ENCODE results near the gene PTPRA. TPM values are rescaled to one million over a fixed set of nuclear protein-coding genes. Genes with fewer than 3 reads are reported as not detected.
A peak's percentile ranks its signal among the peaks of the same experiment; 100 is the strongest.

PTPRA gene
- total RNA-seq, 2 donors from 2014 or later: 52.4 to 58.7 TPM

DNA sequence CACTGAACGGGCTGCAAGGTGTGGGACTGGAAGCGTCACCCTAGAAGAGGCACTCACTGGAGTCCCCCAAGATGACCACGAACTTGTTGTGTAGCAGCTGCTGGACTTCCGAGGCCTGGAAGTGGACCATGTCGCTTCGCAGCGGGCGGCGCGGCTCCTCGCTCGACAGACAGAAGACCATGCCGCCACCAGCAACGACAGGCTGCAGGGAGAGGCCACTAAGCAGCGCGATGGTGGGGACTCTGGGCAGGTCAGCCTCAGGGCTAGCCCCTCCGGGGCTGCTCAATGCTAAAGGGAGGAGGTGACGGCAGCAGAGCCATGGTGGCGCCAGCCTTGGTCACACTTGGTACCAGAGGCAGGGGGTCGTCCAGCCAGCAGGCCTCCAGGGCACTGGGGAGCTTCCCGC lies 33.5 kb upstream of the PTPRA start:
- H3K4me1 ChIP-seq (ENCODE audit: control insufficient read depth, insufficient read depth, low read length): no peaks in the 10 kb centered on the region
- no peaks in the 10 kb centered on the region for H3K9me3 Mint-ChIP-seq
- H3K36me3 ChIP-seq (ENCODE audit: control insufficient read depth, insufficient read depth, low read length): peaks cover 5% of the 10 kb centered on the region
- peaks cover 37% of the 10 kb centered on the region for H3K36me3 Mint-ChIP-seq (ENCODE audit: low read depth)
- peak overlapping the region; percentile 89 for H3K4me3 ChIP-seq (ENCODE audit: low read length)
- no peak overlapping the region for H3K27ac Mint-ChIP-seq
- no peak for DNase-seq
- H3K4me1 Mint-ChIP-seq: no peaks in the 10 kb centered on the region
- H3K9ac ChIP-seq (ENCODE audit: extremely low read depth, low read length, poor library complexity, severe bottlenecking): no peak overlapping the region
- WGBS, 2 experiments (ENCODE audit: insufficient coverage in 1 of 2, insufficient read length in 1 of 2): 94% methylated on average over 15 to 21 of the region's 21 CpGs
- H3K4me3 Mint-ChIP-seq: peak overlapping the region; percentile 76
- no peak overlapping the region for H3K27ac ChIP-seq (ENCODE audit: low read depth, low read length)
- peaks cover 12% of the 10 kb centered on the region for H3K27me3 Mint-ChIP-seq (ENCODE audit: insufficient read depth)
- no peaks in the 10 kb centered on the region for H3K9me3 ChIP-seq (ENCODE audit: control insufficient read depth, low read length)
- TF ChIP-seq CTCF (conservative IDR thresholded peaks at IDR 0.05): no peak
- H3K27me3 ChIP-seq (ENCODE audit: control insufficient read depth, insufficient read depth, low read length, poor library complexity, severe bottlenecking): no peaks in the 10 kb centered on the region

DNA sequence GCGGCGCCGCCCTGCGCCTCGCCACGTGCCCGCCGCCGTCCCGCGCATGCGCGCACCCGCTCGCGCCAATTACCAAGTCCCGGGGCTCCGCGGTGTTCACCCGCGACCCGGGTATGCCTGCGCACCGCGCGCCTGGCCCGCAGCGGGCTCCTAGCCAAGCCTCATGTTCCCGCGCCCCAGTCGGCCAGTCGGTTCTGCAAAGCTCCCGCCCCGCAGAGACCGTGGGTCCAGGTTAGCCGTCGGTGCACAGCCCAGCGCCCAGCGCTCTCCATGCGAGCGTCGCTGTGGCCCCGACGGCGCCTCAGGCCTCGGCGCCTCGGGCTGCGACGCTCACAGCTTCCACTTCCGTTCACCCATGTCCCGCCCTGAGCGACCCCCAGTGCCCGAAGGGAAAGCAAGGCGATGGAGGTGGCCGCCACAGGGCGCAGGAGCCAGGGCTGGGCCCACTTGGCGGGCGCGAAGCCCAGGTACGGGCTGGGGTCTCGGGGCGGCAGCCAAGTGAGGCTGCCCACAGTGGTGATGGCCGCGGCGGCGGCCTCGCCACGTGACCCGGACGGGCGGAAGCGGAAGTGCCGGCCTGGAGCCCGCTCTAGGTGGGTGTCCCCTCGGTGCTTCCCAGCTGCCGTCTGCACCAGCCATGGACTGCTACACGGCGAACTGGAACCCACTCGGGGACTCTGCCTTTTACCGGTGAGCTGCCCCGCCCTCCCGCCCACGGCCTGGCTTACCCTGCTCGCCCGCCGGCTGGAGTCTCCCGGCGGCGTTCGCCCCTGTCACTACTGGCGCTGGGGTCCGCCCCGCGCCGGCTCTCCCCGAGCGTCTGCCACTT lies 32.9 kb upstream of the PTPRA start, which contains the start of the genes PCED1A and VPS16:
TSS of gene PCED1A (minus strand) at position 518 of the 829 bp plus-strand sequence. CDS start 743 bp downstream, outside the sequence.
TSS of gene VPS16 (plus strand) at position 608 of the 829 bp plus-strand sequence. CDS start at position 638, 30 bp downstream.
- Mint-ChIP-seq H3K27me3 (ENCODE audit: insufficient read depth) (peaks cover 12% of the 10 kb centered on the region), H3K27ac (peak within 1 kb of the TSS; percentile 46), H3K9me3 (no peaks in the 10 kb centered on the region), H3K36me3 (ENCODE audit: low read depth) (peaks cover 31% of the 10 kb centered on the region), H3K4me3 (peak within 1 kb of the TSS; percentile 76), H3K4me1 (no peaks in the 10 kb centered on the region)
- 0 to 22% methylated on average over 13 to 98 of the region's 98 CpGs for WGBS, 2 experiments (ENCODE audit: insufficient coverage in 1 of 2, insufficient read length in 1 of 2)
- peak; percentile 95 for DNase-seq
- Histone ChIP-seq H3K27me3 (ENCODE audit: control insufficient read depth, insufficient read depth, low read length, poor library complexity, severe bottlenecking) (no peaks in the 10 kb centered on the region), H3K27ac (ENCODE audit: low read depth, low read length) (no peak within 1 kb of the TSS), H3K9me3 (ENCODE audit: control insufficient read depth, low read length) (no peaks in the 10 kb centered on the region), H3K36me3 (ENCODE audit: control insufficient read depth, insufficient read depth, low read length) (peaks cover 3% of the 10 kb centered on the region), H3K4me3 (ENCODE audit: low read length) (peak within 1 kb of the TSS; percentile 89), H3K9ac (ENCODE audit: extremely low read depth, low read length, poor library complexity, severe bottlenecking) (peak within 1 kb of the TSS; percentile 67), H3K4me1 (ENCODE audit: control insufficient read depth, insufficient read depth, low read length) (no peaks in the 10 kb centered on the region)
- no peak for TF ChIP-seq CTCF (conservative IDR thresholded peaks at IDR 0.05)

DNA sequence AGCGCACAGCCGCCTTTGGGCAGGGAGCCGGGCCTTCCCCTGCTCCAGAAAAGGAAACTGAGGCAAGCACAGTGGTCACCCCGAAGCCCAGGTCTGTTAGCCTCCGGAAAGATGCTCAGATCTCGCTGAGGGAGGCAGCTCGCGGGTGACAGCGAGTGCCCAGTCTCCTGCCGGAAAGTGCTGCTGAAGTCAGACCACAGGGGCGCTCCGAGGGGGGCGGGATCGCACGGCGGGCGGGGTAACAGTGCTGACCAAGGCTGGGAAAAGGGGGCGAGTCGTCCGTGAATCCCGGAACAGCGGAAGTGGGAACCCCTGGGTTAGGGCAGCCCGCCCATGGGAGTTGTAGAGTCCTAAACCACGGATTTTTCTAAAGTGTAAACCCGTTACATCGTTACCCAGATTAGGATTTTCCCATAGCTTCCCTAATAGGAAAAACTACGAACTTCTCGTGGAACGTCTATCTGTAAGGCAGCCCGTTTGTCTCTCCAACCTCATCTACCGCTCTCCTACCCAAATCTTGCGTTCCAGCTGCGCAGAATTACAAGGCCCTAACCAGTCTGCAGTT lies 32.2 kb upstream of the PTPRA start:
- no peaks in the 10 kb centered on the region for H3K4me1 ChIP-seq (ENCODE audit: control insufficient read depth, insufficient read depth, low read length)
- H3K4me1 Mint-ChIP-seq: no peaks in the 10 kb centered on the region
- H3K36me3 Mint-ChIP-seq (ENCODE audit: low read depth): peaks cover 29% of the 10 kb centered on the region
- no peaks in the 10 kb centered on the region for H3K36me3 ChIP-seq (ENCODE audit: control insufficient read depth, insufficient read depth, low read length)
- DNase-seq: peak; percentile 81
- peaks cover 12% of the 10 kb centered on the region for H3K27me3 Mint-ChIP-seq (ENCODE audit: insufficient read depth)
- H3K27ac Mint-ChIP-seq: no peak overlapping the region
- no peak overlapping the region for H3K27ac ChIP-seq (ENCODE audit: low read depth, low read length)
- no peaks in the 10 kb centered on the region for H3K27me3 ChIP-seq (ENCODE audit: control insufficient read depth, insufficient read depth, low read length, poor library complexity, severe bottlenecking)
- no peaks in the 10 kb centered on the region for H3K9me3 ChIP-seq (ENCODE audit: control insufficient read depth, low read length)
- peak overlapping the region; percentile 49 for H3K9ac ChIP-seq (ENCODE audit: extremely low read depth, low read length, poor library complexity, severe bottlenecking)
- no peaks in the 10 kb centered on the region for H3K9me3 Mint-ChIP-seq
- WGBS, 2 experiments (ENCODE audit: insufficient coverage in 1 of 2, insufficient read length in 1 of 2): 5 to 10% methylated on average over 22 to 33 of the region's 33 CpGs
- H3K4me3 Mint-ChIP-seq: peak overlapping the region; percentile 76
- H3K4me3 ChIP-seq (ENCODE audit: low read length): peak overlapping the region; percentile 89
- TF ChIP-seq CTCF (conservative IDR thresholded peaks at IDR 0.05): no peak

Measured in endodermal cell (in vitro differentiated cells).